Hepatocyte (in vitro differentiated cells): ENCODE measurements around the gene EIF4E3. TPM values are rescaled to one million over a fixed set of nuclear protein-coding genes. Genes with fewer than 3 reads are reported as not detected.

Source experiments
- DNase-seq: peaks from one replicate; pipeline ENCODE4 v3.0.0-alpha.2; 2016; ENCODE audit warnings: low spot score
- H2AFZ ChIP-seq: fragments of 200-600 bp; sonication (generic); 2 replicates; pipeline ENCODE4 v1.6.0; 2016; ENCODE audit warnings: antibody characterized with exemption, mild to moderate bottlenecking
- H3K27ac ChIP-seq: fragments of 200-600 bp; sonication (generic); 2 replicates; pipeline ENCODE4 v1.5.1; 2016; ENCODE audit warnings: mild to moderate bottlenecking
- H3K27me3 ChIP-seq: fragments of 200-600 bp; sonication (generic); 2 replicates; pipeline ENCODE4 v1.6.1; 2016
- H3K36me3 ChIP-seq: fragments of 200-600 bp; sonication (generic); replicated peaks from 2 replicates; pipeline ENCODE4 v1.5.1; 2016; ENCODE audit warnings: low read depth; ENCODE audit not compliant: insufficient read depth
- H3K4me1 ChIP-seq: fragments of 200-600 bp; sonication (generic); 2 replicates; pipeline ENCODE4 v1.5.1; 2016; ENCODE audit warnings: mild to moderate bottlenecking, moderate library complexity; ENCODE audit not compliant: insufficient read depth
- H3K4me2 ChIP-seq: fragments of 200-600 bp; sonication (generic); 2 replicates; pipeline ENCODE4 v1.6.0; 2016
- H3K4me3 ChIP-seq: fragments of 200-600 bp; sonication (generic); 2 replicates; pipeline ENCODE4 v1.5.1; 2016; ENCODE audit warnings: mild to moderate bottlenecking
- H3K79me2 ChIP-seq: fragments of 200-600 bp; sonication (generic); 2 replicates; pipeline ENCODE4 v1.6.0; 2017; ENCODE audit warnings: mild to moderate bottlenecking
- H3K9me2 ChIP-seq: fragments of 200-600 bp; sonication (generic); replicated peaks from 2 replicates; pipeline ENCODE4 v1.6.0; 2017; ENCODE audit warnings: mild to moderate bottlenecking; ENCODE audit not compliant: insufficient read depth
- H3K9me3 ChIP-seq: fragments of 200-600 bp; sonication (generic); 2 replicates; pipeline ENCODE4 v1.5.1; 2016; ENCODE audit warnings: low read depth, mild to moderate bottlenecking
- H4K20me1 ChIP-seq: fragments of 200-600 bp; sonication (generic); 2 replicates; pipeline ENCODE4 v1.6.0; 2016; ENCODE audit warnings: mild to moderate bottlenecking; ENCODE audit not compliant: insufficient read depth, poor library complexity, severe bottlenecking
- EZH2 ChIP-seq: fragments of 200-600 bp; sonication (generic); IDR thresholded peaks from 2 replicates; pipeline ENCODE4 v1.6.1; 2016; ENCODE audit warnings: antibody characterized with exemption, mild to moderate bottlenecking, borderline replicate concordance
- EZH2phosphoT487 ChIP-seq: fragments of 200-600 bp; sonication (generic); IDR thresholded peaks from one replicate; pipeline ENCODE4 v1.6.1; 2018; ENCODE audit warnings: antibody characterized with exemption, mild to moderate bottlenecking, low read depth, moderate library complexity; ENCODE audit not compliant: unreplicated experiment, severe bottlenecking
- WGBS: methylation state at CpG from one replicate; pipeline ENCODE4 v1.1.6; 2016; ENCODE audit warnings: low lambda C conversion rate; ENCODE audit errors: missing lambda C conversion rate; 5-methylcytosine and 5-hydroxymethylcytosine counted together
- polyA plus RNA-seq: library from polyadenylated mRNA; unstranded; fragments of >200 nt; fragmentation: Nextera tagmentation; extraction: Ambion mirVana; gene quantifications from 2 replicates; pipeline ENCODE4 v1.2.1, GENCODE V29; 2016
- total RNA-seq: library from RNA; depleted of rRNA; stranded (reverse); fragments of >200 nt; gene quantifications from 2 replicates; pipeline ENCODE4 v1.2.3, GENCODE V29; 2014
- TF ChIP-seq, protein P1 (sequence below): fragments of 200-600 bp; sonication (generic); IDR thresholded peaks from 2 replicates; pipeline ENCODE4 v1.5.1; 2016; ENCODE audit warnings: antibody characterized with exemption, mild to moderate bottlenecking; ENCODE audit not compliant: poor library complexity

Gene EIF4E3
- 4.1 and 5.4 TPM in 2 replicates for total RNA-seq
- polyA plus RNA-seq, result 6.6 and 7.4 TPM in 2 replicates

GRCh38 chr3:71725271-71725991 lies at the start of gene EIF4E3:
Gene EIF4E3 (minus strand): TSS chr3:71725402. CDS start chr3:71725367, 35 bp downstream.
- no peaks in the 10 kb centered on the region for H3K9me3 ChIP-seq
- no peaks in the 10 kb centered on the region for H3K9me2 ChIP-seq
- no peaks in the 10 kb centered on the region for H3K36me3 ChIP-seq
- peaks cover 6% of the 10 kb centered on the region for H3K4me1 ChIP-seq
- H3K27ac ChIP-seq, result peak within 1 kb of the TSS; percentile 46
- TF ChIP-seq, protein P1, sequence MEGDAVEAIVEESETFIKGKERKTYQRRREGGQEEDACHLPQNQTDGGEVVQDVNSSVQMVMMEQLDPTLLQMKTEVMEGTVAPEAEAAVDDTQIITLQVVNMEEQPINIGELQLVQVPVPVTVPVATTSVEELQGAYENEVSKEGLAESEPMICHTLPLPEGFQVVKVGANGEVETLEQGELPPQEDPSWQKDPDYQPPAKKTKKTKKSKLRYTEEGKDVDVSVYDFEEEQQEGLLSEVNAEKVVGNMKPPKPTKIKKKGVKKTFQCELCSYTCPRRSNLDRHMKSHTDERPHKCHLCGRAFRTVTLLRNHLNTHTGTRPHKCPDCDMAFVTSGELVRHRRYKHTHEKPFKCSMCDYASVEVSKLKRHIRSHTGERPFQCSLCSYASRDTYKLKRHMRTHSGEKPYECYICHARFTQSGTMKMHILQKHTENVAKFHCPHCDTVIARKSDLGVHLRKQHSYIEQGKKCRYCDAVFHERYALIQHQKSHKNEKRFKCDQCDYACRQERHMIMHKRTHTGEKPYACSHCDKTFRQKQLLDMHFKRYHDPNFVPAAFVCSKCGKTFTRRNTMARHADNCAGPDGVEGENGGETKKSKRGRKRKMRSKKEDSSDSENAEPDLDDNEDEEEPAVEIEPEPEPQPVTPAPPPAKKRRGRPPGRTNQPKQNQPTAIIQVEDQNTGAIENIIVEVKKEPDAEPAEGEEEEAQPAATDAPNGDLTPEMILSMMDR, result no peak
- H3K4me2 ChIP-seq, result peak within 1 kb of the TSS; percentile 91
- no peaks in the 10 kb centered on the region for H3K79me2 ChIP-seq
- WGBS, result 5% methylated on average over 26 of the region's 80 CpGs
- H4K20me1 ChIP-seq, result no peaks in the 10 kb centered on the region
- peak within 1 kb of the TSS; percentile 83 for H3K4me3 ChIP-seq
- H3K27me3 ChIP-seq, result peaks cover 25% of the 10 kb centered on the region
- peak within 1 kb of the TSS; percentile 98 for H2AFZ ChIP-seq
- DNase-seq, result peak; percentile 75

- TF ChIP-seq EZH2, result no peak
- WGBS, result 52% methylated on average over 1 of the region's 1 CpG
These were observed 46.7 kb upstream of the EIF4E3 start for GRCh38 chr3:71771884-71772283.

DNA sequence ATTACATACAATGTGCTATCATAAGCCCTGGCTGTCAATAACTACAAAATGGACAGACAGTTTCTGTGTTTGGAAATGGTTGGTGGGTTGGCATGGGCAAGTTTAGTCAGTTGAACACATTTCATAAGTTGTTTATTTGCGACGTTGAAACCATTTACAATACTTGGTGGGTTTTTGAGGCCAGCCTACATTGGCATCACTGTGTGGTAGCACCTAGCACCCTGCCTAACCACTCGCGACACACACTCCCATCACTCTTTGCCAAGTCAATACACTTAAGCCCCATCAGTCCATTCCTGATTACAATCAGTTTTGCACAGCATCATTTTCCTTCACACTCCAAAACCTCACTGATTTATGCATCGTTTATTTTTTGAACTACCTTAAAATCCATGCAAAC lies 45.9 kb upstream of the EIF4E3 start:
- Histone ChIP-seq H2AFZ (no peak overlapping the region), H3K4me2 (no peak overlapping the region), H3K4me3 (no peak overlapping the region), H3K9me2 (no peaks in the 10 kb centered on the region), H3K4me1 (no peaks in the 10 kb centered on the region), H3K9me3 (no peaks in the 10 kb centered on the region), H4K20me1 (no peaks in the 10 kb centered on the region), H3K27ac (no peak overlapping the region), H3K27me3 (peaks cover 29% of the 10 kb centered on the region), H3K36me3 (no peaks in the 10 kb centered on the region), H3K79me2 (no peaks in the 10 kb centered on the region)
- no peak for DNase-seq
- WGBS, result 82% methylated on average over 5 of the region's 5 CpGs
- TF ChIP-seq, protein P1, result no peak
- no peak for TF ChIP-seq EZH2
- TF ChIP-seq EZH2phosphoT487, result no peak

More at GRCh38 chr3:71771884-71772283, 46.7 kb upstream of the EIF4E3 start:
- Histone ChIP-seq H3K79me2 (no peaks in the 10 kb centered on the region), H3K4me1 (no peaks in the 10 kb centered on the region), H2AFZ (no peak overlapping the region), H3K9me2 (no peaks in the 10 kb centered on the region), H3K27ac (no peak overlapping the region), H3K27me3 (peaks cover 29% of the 10 kb centered on the region), H4K20me1 (no peaks in the 10 kb centered on the region), H3K4me3 (no peak overlapping the region), H3K36me3 (no peaks in the 10 kb centered on the region), H3K4me2 (no peak overlapping the region), H3K9me3 (no peaks in the 10 kb centered on the region)
- DNase-seq, result no peak

DNA sequence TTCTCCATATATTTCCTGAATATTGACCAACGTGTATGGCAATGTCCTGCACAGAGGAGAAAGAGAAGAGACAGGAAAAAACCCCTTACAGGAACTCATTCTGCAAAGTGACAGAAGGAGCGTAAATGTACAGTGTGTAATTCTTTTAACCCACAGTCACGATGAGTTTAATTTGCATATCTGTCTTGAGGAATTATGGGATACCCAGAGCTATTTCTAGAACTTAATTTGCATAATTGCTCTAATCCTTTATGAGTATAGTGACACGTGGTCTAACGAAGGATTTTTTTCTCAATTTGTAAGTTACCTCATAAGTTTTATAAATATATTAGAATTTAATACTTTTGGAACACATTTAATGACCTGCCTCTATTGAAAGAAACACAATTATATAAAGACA lies 38.2 kb upstream of the EIF4E3 start:
- Histone ChIP-seq H2AFZ (no peak overlapping the region), H3K27me3 (peaks cover 12% of the 10 kb centered on the region), H3K9me3 (no peaks in the 10 kb centered on the region), H3K9me2 (no peaks in the 10 kb centered on the region), H3K36me3 (no peaks in the 10 kb centered on the region), H4K20me1 (no peaks in the 10 kb centered on the region), H3K4me1 (no peaks in the 10 kb centered on the region), H3K79me2 (no peaks in the 10 kb centered on the region), H3K4me2 (no peak overlapping the region), H3K27ac (no peak overlapping the region), H3K4me3 (no peak overlapping the region)
- WGBS, result 79% methylated on average over 5 of the region's 5 CpGs
- no peak for DNase-seq
- TF ChIP-seq EZH2phosphoT487 (no peak), EZH2 (no peak)
- TF ChIP-seq, protein P1, result no peak
